D341Med (cell line): ENCODE data around the gene IGLL5.
"Not testable (repeated sequence)": the region's sequence is repeated elsewhere in the genome, so short reads cannot be mapped to it uniquely, and the experiment has no call there.

ENCODE experiments used
- DNase-seq: peaks from one replicate; pipeline ENCODE4 v3.0.0; 2012; ENCODE audit warnings: low spot score

IGLL5 gene

DNA sequence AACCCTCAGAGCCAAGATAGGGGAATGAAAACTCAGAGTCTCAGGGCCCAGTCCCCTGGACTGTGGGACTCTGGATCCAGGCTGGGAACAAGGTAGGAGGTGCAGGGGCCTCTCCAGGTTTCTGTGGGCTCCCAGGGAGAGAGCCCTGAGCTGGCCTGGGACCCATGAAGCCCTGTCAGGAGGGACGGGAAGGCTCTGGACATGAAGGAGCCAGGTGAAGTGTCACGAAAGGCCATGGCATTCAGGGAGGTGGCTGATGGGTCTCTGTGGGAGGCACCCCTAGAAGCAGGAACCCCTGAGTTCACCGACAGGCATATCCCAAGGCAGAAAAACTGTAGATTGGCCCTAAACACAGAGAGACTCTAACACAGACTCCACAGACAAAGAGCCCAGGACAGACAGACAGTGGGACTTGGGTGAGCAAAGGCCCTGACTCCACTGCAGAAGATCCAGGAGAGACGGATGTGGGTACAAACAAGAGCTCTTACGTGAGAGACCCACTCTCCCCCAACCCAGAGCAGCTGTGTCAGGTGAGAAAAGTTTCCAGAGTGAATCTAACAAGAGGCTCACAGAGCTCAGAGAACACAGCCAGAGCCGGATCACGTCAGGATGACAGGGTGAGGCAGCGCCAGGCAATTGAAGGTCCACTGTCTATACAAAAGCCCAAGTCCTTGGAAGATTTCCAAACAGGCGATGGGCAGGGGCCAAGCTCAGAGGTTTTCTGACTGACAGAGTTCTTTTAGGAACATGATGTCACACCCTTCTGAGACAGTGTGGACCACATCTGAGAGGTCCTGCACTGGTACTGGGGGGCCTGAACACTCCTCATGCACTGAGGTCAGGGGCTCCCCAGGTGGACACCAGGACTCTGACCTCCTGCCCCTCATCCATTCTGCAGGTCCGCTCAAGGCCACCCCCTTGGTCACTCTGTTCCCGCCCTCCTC is 27.4 kb downstream of the IGLL5 start:
- no peak for DNase-seq

DNA sequence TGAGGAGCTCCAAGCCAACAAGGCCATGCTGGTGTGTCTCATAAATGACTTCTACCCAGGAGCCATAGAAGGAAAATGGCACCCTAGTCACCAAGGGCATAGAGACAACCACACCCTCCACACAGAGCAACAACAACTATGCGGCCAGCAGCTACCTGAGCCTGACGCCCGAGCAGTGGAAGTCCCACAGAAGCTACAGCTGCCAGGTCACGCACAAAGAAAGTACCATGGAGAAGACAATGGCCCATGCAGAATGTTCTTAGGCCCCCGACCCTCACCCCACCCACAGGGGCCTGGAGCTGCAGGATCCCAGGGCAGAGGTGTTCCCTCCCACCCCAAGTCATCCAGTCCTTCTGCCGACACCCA is 28.0 kb downstream of the IGLL5 start:
- no peak for DNase-seq

DNA sequence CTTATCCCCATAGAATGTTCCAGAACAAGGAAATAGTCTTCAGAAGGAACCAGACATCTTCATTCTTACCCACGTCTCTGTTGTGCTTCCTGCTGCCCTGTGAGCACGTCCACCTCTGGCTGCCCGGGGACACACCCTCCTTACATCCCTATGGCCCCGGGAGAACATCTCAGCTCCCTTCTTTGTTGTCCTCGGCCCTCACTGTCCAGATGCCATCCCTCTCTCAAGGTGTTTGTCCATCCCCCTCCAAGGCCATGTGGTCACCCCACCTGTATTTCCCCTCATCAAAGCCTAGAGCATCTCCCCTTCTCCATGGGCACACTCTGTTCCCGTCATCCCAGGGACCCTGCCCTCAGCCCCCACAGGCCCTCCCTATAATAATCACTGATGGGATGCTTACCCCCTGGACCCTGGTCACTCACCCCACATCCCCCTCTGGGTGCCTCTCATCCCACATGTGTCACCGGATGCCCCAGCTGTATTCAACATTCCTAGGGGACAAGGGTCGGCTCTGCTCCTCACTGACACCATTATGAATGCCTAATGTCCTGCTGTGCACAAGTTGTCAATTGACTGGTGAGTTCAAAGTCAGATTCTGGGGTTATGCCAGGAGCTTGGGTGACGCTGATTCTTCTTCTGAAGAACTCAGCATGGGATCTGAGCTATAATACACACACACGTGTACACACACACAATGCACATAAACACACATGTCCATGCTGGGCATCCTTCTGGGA is 28.8 kb downstream of the IGLL5 start:
- DNase-seq: no peak

DNA sequence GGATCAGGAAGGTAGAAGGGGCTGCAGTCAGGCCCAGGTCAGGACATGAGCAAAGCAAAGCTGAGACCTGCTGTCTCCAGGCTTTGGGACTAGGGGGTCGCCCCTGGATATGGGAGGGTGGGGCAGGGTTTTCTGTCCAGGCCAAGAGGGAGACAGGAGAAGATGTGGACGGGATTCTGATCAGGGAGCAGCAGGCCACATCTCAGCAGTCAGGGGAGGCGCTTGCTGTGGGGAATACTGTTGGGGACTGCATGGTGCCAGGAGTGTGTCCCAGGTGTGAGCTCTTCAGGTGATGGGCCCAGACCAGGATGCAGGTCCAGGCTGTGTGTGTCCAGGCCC is 29.3 kb downstream of the IGLL5 start:
- no peak for DNase-seq

DNA sequence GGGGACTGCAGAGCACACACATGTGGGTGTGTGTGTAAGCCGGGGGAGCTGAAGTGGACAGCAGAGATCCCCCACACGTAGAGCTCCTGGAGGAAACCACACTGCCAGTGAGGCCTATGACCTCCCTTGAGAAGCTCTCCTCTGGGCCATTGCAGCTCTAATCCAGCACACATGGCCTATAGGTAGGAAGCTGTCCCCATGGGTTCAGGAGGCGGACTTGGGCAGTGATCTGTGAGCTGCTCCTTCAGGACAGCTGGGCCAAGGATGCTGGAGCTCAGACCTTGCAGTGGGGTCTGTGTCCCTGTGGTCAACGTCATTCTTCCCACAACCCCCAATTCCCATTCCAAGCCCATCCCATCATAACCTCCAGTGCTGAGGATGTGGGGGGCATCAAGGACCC is 29.8 kb downstream of the IGLL5 start:
- DNase-seq: no peak

DNA sequence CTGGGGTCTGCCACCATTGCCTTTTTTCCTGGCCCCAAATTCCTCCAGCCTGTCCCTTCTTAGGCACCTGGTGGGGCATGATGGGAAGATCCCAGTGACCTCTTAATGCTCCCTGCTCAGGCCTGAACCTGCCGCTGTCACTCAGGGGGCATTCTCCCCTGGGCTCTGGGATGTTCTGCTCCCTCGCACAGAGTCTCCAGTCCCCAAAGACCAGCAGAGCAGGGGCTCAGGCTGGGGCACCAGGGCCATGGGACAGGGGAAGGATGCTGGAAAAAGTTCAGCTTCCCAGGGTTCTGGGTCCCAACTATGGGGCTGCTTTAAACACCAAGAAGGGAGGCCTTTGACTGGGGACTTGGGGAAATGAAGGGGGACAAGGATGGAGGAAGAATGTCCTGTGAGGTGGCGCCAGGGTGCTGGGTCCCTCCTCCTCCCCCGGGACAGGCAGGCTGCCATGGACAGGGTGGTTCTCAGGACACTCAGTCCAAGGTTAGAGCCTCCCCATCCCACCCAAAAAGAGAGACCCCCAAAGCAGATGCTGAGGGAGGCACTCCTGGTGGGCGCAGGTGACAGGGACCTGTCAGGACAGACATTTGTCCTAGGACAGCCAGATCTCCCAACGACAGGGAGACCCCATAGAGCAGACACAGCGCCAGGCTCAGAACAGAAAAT is 30.8 kb downstream of the IGLL5 start:
- DNase-seq: no peak

DNA sequence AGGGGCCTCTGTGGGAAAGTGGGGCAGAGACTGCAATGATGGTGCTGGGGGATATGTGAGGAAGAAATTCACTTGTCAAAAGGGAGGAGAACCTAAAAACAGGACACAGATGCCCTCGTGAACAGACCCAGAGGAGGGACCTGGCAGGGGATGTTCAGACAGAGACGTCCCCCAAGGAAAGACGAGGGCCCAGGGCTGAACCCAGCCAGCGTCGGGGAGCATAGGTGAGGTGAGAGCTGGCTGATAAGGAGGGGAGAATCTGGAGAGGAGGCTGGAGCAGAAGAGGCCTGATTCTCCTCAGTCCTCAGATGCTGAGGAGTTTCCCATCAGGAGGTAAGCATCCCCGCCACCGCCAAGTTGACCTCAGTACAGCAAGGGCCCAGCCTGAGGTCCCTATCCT is 31.4 kb downstream of the IGLL5 start:
- DNase-seq: no peak

DNA sequence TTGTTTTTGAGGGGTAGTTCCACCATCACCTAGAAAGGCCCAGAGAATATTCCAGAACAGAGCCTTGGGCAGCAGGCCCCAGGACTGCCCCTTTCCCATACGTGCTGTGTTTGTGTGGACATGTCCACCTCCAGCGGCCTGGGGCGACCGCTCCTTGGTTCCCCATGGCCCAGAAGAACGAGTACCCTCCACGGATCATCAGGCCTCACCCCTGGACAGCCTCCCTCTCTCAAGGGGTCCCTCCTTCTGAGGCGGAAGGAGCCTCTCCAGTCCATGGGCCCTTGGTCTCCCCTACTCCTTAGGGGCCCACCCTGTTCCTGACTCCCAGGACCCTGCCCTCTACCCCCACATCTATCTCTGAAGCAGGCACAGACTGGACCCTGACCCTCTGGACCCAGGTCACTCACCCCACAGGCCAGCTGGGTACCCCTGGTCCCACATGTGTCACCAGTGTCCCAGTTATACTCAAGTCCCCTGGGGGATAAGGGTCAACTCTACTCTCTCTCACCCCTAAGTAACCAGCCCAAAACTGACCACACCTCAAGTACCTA is 32.6 kb downstream of the IGLL5 start:
- DNase-seq: no peak

DNA sequence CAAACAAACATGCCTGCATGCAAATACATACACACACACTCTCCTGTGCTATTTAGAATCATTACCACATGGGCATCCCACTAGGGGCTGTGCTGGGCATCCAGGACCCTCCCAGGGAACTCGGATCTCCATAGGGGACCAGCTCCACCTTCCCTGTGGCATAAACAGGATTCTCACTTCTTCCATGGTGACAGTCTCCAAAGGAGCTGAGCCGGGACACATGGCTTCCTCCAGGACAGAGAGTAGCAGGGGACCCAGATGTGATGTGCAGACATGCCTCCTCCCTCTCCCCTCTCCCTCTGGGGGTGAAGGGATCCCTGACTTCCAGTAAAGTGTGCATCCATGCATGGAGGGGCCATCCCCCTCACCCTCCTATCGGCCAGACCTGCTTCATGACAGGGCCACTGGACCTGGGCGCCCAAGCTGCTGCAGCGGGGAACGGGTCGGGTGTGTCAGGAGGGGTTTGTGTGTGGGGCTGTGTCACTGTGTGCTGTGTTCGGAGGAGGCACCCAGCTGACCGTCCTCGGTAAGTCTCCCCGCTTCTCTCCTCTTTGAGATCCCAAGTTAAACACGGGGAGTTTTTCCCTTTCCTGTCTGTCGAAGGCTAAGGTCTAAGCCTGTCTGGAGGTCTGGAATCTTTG is 33.4 kb downstream of the IGLL5 start:
- DNase-seq: no peak

DNA sequence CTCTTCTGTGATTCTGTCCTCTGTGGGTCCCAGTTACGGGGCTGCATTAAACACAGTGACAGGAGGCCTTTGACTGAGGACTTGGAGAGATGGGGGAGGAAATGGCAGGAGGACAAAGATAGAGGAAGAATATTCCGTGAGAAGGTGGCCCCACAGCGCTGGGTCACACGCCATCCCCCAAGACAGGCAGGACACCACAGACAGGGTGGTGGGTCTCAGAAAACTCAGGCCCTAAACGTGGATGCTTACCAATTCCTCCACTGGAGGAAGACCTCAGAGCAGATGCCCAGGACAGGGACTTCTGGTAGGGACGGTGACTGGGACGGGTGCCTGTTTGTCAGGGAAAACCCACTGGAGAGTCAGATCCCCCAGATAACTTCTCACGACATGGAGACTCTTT is 34.0 kb downstream of the IGLL5 start:
- no peak for DNase-seq

DNA sequence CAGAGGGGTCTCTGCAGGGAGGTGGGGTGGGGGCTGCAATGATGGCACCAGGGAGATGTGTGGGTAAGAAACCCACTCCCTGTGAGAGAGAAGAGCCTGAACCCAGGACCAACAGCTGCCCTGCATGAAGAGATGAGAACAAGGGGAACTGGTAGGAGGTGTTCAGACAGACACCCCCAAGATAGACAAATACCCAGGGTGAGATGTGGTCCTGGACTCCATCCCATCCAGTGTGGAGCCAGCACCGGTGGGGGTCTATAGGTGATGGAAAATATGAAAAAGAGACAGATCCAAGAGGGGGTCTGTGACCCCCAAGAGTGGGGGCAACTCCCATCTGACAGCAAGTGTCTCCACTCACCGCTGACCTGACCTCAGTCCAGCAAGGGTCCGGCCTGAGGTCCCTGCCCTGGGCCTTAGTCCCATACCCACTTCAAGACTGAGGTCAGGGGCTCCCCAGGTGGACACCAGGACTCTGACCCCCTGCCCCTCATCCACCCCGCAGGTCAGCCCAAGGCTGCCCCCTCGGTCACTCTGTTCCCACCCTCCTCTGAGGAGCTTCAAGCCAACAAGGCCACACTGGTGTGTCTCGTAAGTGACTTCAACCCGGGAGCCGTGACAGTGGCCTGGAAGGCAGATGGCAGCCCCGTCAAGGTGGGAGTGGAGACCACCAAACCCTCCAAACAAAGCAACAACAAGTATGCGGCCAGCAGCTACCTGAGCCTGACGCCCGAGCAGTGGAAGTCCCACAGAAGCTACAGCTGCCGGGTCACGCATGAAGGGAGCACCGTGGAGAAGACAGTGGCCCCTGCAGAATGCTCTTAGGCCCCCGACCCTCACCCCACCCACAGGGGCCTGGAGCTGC is 34.7 kb downstream of the IGLL5 start:
- not testable (repeated sequence) for DNase-seq

DNA sequence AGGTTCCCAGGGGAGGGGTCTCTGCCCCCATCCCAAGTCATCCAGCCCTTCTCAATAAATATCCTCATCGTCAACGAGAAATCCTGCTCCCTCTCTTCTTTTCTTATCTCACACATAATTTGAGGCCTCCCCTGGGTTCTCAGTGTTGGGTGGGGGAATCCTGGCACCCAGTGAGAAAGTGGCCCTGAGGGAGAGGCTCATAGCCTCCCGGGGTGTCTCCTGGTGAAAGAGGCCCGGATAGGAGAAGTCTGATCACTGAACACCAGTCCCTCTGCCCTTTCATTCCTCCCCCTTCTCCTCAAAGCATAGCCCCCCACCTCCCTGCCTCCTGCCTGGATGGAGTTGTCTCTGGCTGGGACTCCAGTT is 35.3 kb downstream of the IGLL5 start:
- DNase-seq: no peak

DNA sequence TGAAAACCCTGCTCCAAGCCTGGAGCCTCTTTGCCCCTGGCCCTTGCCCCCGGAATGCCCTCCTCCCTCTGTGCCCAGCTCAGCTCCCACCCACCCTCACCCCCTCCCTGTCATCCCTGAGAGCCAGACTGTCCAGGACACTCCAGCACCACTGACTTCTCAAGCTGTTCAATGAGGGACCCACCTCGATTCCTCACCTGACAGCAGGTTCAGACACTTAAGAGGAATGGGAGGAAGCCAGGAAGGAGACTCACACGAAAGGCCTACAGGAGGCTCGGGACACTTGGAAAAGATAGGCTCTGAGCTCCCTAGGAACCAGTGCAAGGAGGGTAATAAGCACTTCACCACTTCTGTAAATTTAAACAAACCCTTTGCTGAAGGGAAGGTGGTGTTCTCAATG is 35.8 kb downstream of the IGLL5 start:
- DNase-seq: no peak

DNA sequence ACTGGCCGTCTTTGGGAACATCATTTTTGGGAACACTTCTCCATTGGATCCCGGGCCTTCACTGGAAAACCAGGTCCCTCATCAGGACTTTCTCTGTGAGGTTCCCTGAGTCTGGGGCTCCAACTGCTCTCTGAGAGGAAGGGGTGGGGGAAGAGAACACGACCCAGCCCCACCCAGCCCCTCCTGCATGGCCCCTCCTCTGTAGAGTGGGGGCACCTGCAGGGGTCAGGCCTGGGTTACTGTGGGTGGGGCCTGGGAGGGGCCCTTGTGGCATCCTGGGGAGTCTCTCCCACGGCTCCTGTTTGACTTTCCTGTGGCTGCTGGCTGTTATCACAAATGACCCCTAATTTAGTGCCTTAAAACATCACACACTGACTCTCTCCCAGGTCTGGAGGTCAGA is 36.3 kb downstream of the IGLL5 start:
- DNase-seq: no peak

DNA sequence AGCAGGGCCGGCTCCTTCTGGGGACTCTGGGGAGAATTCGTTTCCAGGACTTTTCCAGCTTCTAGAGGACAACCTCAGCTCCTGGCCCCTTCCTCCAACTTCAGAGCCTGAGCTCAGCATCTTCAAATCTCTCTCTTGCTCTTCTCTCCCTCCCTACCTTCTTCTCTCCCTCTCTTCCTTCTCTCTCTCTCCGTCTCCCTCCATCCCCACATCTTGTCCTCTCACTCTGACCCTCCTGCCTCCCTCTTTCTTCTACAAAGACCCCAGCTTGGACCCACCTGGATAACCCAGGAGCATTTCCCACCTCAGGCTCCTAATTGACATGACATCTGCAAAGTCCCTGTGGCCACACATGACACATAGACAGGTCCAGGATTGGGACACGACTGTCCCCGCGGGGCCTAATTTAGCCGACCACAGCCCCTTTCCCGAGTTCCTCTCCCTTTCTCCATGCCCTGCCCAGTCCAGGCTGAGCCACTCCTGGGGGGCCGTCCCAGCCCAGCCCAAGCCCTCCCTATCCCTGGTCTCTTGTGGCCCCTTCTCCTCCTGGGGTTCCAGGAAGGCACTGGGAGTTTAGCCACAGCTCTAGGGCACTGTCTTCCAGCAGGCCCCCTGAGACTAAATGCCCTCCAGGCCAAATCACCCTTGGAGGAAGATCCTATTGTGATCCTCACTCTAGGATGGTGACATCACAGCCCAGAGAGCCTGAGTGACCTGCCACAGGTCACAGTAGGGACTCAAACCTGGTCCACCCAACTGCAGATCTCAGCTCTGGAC is 36.9 kb downstream of the IGLL5 start:
- DNase-seq: no peak

DNA sequence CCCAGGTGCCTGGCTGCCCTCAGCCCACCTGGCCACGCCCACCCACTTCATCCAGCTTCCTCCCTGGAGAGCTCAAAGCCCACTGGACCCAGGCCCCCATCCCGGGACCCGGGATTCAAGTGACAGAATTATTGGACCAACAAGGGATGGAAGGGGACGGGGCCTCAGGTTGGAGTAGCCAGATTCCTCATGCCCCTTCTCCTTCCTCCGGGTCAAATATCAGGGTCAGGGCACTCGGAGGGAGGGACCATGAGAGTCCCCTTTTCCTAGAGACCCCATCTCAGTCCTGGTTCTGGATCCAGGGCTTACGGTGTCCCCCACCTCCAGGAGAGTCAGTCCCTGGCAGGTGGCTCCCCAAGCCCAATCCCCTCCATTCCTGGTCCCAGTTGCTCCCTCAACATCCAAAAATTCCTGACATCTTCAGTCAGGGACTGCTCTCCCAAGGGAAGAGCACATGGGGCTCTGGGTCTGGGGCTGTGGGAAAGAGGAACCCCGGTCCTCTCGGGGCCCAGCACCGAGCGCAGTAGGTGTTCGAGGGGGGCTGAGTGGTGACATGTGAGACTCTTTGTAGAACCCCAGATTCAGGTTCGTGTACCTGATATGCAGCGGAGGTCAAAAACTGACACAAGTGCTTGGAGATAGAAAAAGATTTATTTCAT is 37.7 kb downstream of the IGLL5 start:
- no peak for DNase-seq

DNA sequence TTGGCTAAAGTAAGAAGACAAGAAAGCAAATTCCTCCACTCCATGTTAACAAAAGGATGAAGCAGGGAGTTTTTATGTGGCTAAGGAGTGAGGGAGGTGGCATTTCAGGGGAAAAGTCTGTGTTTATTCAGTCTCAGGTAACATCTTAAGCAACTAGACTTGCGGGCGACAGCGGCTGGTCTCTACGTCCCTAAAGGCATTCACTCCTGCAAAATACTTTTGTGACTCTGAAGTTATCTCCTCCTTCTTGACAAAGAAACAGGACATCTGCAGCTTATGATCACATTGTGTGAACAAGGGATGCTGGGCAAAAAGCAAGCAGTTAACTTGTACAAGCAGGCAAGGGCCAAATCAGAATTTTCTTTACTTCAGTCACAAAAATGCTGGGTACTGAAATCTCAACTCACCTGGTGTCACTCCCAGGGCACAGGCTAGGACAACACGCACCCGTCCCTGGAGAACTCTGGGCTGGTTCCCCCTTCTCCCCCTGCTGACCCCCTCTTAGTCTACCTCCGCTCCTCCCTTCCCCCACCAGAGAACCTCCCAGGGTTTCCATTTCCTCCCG is 38.3 kb downstream of the IGLL5 start:
- DNase-seq: no peak

DNA sequence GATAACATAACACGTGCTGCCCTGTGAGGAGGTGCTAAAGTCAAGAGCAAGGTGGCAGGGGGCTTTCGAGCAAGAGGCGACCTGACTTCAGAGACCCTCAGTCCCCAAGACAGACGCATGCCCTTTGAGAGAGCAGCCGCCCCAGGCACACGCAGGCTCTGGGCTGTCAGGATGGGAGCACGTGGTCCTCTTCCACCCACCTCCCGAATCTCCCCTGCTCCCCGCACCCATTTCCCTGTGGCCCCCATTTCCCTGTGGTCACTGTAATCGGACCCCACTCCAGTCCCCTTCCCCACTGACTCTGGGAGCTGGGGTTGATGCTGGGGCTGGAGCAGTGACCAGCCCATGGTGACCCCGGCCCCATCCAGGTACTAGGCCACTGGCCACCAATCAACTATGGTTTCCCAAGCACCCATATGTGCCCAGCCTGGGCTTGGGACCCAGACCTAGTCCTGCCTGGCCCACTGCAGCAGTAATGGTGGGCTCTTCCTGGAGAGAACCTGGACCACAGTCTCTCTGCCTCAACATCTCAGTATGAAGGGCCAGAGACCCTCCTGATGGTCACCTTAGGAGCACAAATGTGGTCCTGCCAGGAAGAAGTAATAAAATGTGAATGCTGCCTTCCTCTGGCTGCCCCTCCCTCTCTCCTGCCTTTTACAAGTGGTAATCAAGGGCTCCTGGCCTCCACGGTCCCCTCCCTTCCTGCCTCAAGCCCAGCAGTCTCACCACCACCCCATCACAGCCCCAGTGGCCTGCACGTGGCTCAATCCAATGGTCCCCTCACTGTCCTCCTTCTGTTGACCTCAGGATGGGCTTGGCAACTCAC is 39.0 kb downstream of the IGLL5 start:
- no peak for DNase-seq
